CD8-positive, alpha-beta memory T cell (primary cell): ENCODE data around the gene EML3. TPM values are rescaled to one million over a fixed set of nuclear protein-coding genes. Genes with fewer than 3 reads are reported as not detected.
"Not testable (repeated sequence)": the region's sequence is repeated elsewhere in the genome, so short reads cannot be mapped to it uniquely, and the experiment has no call there.

Experiments
- CTCF ChIA-PET: fragments of 350-600 bp; sonication (Branson Sonifier 250); formaldehyde crosslinking; loops from one replicate; lab custom pipeline; 2021; ENCODE audit warnings: antibody characterized with exemption; lab: Charles Lee
- POLR2A ChIA-PET: fragments of 350-600 bp; sonication (Branson Sonifier 250); formaldehyde crosslinking; loops from one replicate; lab custom pipeline; 2021; ENCODE audit warnings: antibody characterized with exemption; lab: Charles Lee
- DNase-seq, 5 donors: peaks; one replicate each; pipeline versions ENCODE4 v3.0.0 to v3.0.0-alpha.2; 2020 to 2022; ENCODE audit warnings: mixed read lengths in 1 of 5
- H3K27ac ChIP-seq: one replicate; pipeline ENCODE4 v1.7.0; 2013; ENCODE audit warnings: low read depth, mild to moderate bottlenecking, low read length, moderate library complexity
- H3K27me3 ChIP-seq: 2 replicates; pipeline ENCODE4 v1.7.0; 2013; ENCODE audit warnings: low read length, mild to moderate bottlenecking; ENCODE audit not compliant: insufficient read depth, poor library complexity, severe bottlenecking
- H3K36me3 ChIP-seq: 2 replicates; pipeline ENCODE4 v1.7.0; 2013; ENCODE audit warnings: mild to moderate bottlenecking, low read length, moderate library complexity; ENCODE audit not compliant: insufficient read depth
- H3K4me1 ChIP-seq: 2 replicates; pipeline ENCODE4 v1.7.0; 2013; ENCODE audit warnings: mild to moderate bottlenecking, low read length, moderate library complexity; ENCODE audit not compliant: insufficient read depth
- H3K4me3 ChIP-seq: 2 replicates; pipeline ENCODE4 v1.7.0; 2013; ENCODE audit warnings: mild to moderate bottlenecking, low read length
- H3K9me3 ChIP-seq: 2 replicates; pipeline ENCODE4 v1.7.0; 2013; ENCODE audit warnings: mild to moderate bottlenecking, low read length
- H3K27ac Mint-ChIP-seq, 8 donors: one replicate each; pipeline ENCODE4 v1.8.0; 2020 to 2021; ENCODE audit warnings: mixed read lengths in 8 of 8, mild to moderate bottlenecking in 6 of 8, inconsistent platforms in 3 of 8, moderate library complexity in 3 of 8
- H3K27me3 Mint-ChIP-seq, 2 donors: one replicate each; pipeline ENCODE4 v1.8.0; 2020 to 2021; ENCODE audit warnings: mixed read lengths in 2 of 2, mild to moderate bottlenecking in 1 of 2, moderate library complexity in 1 of 2
- H3K36me3 Mint-ChIP-seq, 3 donors: one replicate each; pipeline ENCODE4 v1.8.0; 2020 to 2021; ENCODE audit warnings: mixed read lengths in 3 of 3, inconsistent platforms in 1 of 3, mild to moderate bottlenecking in 1 of 3
- H3K4me1 Mint-ChIP-seq, 3 donors: one replicate each; pipeline ENCODE4 v1.8.0; 2020 to 2021; ENCODE audit warnings: mixed read lengths in 3 of 3, inconsistent platforms in 1 of 3, mild to moderate bottlenecking in 1 of 3
- H3K4me3 Mint-ChIP-seq, 7 donors: one replicate each; pipeline ENCODE4 v1.8.0; 2020 to 2021; ENCODE audit warnings: mixed read lengths in 7 of 7, mild to moderate bottlenecking in 6 of 7, moderate library complexity in 4 of 7, inconsistent platforms in 2 of 7
- H3K9me3 Mint-ChIP-seq, 5 donors: one replicate each; pipeline ENCODE4 v1.8.0; 2020 to 2022; ENCODE audit warnings: mixed read lengths in 5 of 5, mild to moderate bottlenecking in 3 of 5, moderate library complexity in 2 of 5, inconsistent platforms in 1 of 5
- polyA plus RNA-seq: library from polyadenylated mRNA; unstranded; fragments of 300-500 nt; fragmentation: Illumina TruSeq; gene quantifications from one replicate; pipeline ENCODE4 v1.2.3, GENCODE V29; 2021
- total RNA-seq, 2 experiments: library from RNA; stranded (reverse); gene quantifications; one replicate each; pipeline ENCODE4 v1.2.3, GENCODE V29; 2021

Gene EML3
- total and polyA plus RNA-seq, 3 experiments from 2014 or later: 22.9 to 134 (median 133) TPM

GRCh38 chr11:62560566-62561103 is 51.9 kb downstream of the EML3 start:
- peak; percentile 67 to 87 (median 70) for DNase-seq
- no peaks in the 10 kb centered on the region for H3K27me3 ChIP-seq
- H3K27me3 Mint-ChIP-seq: peaks cover 0 to 2% of the 10 kb centered on the region in 2 donors
- no peak overlapping the region for H3K4me3 ChIP-seq
- POLR2A ChIA-PET: interaction anchor here (11.9 kb wide), 1 partner anchor 18 kb away, joined by 193 read pairs; the partner anchor contains the start of gene AHNAK
- H3K36me3 Mint-ChIP-seq: peaks cover 7 to 55% (median 10%) of the 10 kb centered on the region in 3 donors
- peaks cover 25% of the 10 kb centered on the region for H3K36me3 ChIP-seq
- peaks cover 53 to 67% (median 64%) of the 10 kb centered on the region in 3 donors for H3K4me1 Mint-ChIP-seq
- H3K27ac ChIP-seq: no peak overlapping the region
- no peaks in the 10 kb centered on the region for H3K9me3 Mint-ChIP-seq
- CTCF ChIA-PET: interaction anchor here (0.7 to 6.7 kb wide), 24 partner anchors 9 to 193 kb away, joined by 3 to 203 read pairs (median 4); partner anchors contain the start of genes AHNAK, EEF1G, EML3 and ROM1
- peak overlapping the region in 2 of 7 donors; percentile 49 to 86 for H3K4me3 Mint-ChIP-seq
- no peaks in the 10 kb centered on the region for H3K9me3 ChIP-seq
- H3K27ac Mint-ChIP-seq: peak overlapping the region in 7 of 8 donors; percentile 1 to 100 (median 97)
- H3K4me1 ChIP-seq: peaks cover 53% of the 10 kb centered on the region

- H3K9me3 ChIP-seq, H3K27ac ChIP-seq, H3K4me3 ChIP-seq, H3K27me3 ChIP-seq, DNase-seq, H3K27me3 Mint-ChIP-seq, H3K9me3 Mint-ChIP-seq: not testable (repeated sequence)
- H3K4me1 Mint-ChIP-seq: peaks cover 61 to 74% (median 71%) of the 10 kb centered on the region in 3 donors
- peaks cover 63% of the 10 kb centered on the region for H3K4me1 ChIP-seq
- peaks cover 23% of the 10 kb centered on the region for H3K36me3 ChIP-seq
- peak overlapping the region; percentile 10 to 78 (median 31) for H3K4me3 Mint-ChIP-seq
- H3K27ac Mint-ChIP-seq: peak overlapping the region; percentile 72 to 100 (median 98)
- peaks cover 5 to 46% (median 7%) of the 10 kb centered on the region in 3 donors for H3K36me3 Mint-ChIP-seq
- CTCF ChIA-PET: interaction anchor here (0.9 to 6.7 kb wide), 12 partner anchors 8 to 170 kb away, joined by 3 to 203 read pairs (median 14); partner anchors contain the start of genes AHNAK and EEF1G
- POLR2A ChIA-PET: interaction anchor here (0.7 to 11.9 kb wide), 2 partner anchors 17 to 86 kb away, joined by 3 to 193 read pairs; partner anchors contain the start of gene AHNAK
Measured at GRCh38 chr11:62559626-62560025, 52.9 kb downstream of the EML3 start.

GRCh38 chr11:62559204-62559603 is 53.4 kb downstream of the EML3 start:
- DNase-seq: no peak
- ChIA-PET CTCF (interaction anchor here (0.9 to 6.7 kb wide), 10 partner anchors 8 to 164 kb away, joined by 3 to 203 read pairs (median 19); partner anchors contain the start of genes AHNAK and EEF1G), POLR2A (interaction anchor here (0.6 to 11.9 kb wide), 2 partner anchors 17 to 177 kb away, joined by 6 to 193 read pairs; partner anchors contain the start of gene AHNAK)
- no peaks in the 10 kb centered on the region for H3K9me3 Mint-ChIP-seq
- Histone ChIP-seq H3K4me3 (no peak overlapping the region), H3K4me1 (peaks cover 67% of the 10 kb centered on the region), H3K27ac (no peak overlapping the region), H3K9me3 (no peaks in the 10 kb centered on the region), H3K36me3 (peaks cover 23% of the 10 kb centered on the region), H3K27me3 (no peaks in the 10 kb centered on the region)
- H3K27ac Mint-ChIP-seq: peak overlapping the region; percentile 57 to 100 (median 98)
- peaks cover 65 to 78% (median 75%) of the 10 kb centered on the region in 3 donors for H3K4me1 Mint-ChIP-seq
- peaks cover 0 to 2% of the 10 kb centered on the region in 2 donors for H3K27me3 Mint-ChIP-seq
- peak overlapping the region; percentile 27 to 79 (median 46) for H3K4me3 Mint-ChIP-seq
- peaks cover 5 to 46% (median 7%) of the 10 kb centered on the region in 3 donors for H3K36me3 Mint-ChIP-seq

- no peak for DNase-seq
- peaks cover 19% of the 10 kb centered on the region for H3K36me3 ChIP-seq
- H3K4me1 ChIP-seq: peaks cover 73% of the 10 kb centered on the region
- Mint-ChIP-seq H3K9me3 (no peaks in the 10 kb centered on the region), H3K4me1 (peaks cover 70 to 80% (median 78%) of the 10 kb centered on the region in 3 donors), H3K36me3 (peaks cover 5 to 42% (median 7%) of the 10 kb centered on the region in 3 donors), H3K4me3 (peak overlapping the region in 3 of 7 donors; percentile 83 to 95 (median 84)), H3K27me3 (peaks cover 0 to 2% of the 10 kb centered on the region in 2 donors), H3K27ac (peak overlapping the region; percentile 97 to 100 (median 99))
- H3K9me3 ChIP-seq: no peaks in the 10 kb centered on the region
- H3K27me3 ChIP-seq: no peaks in the 10 kb centered on the region
- peak overlapping the region; percentile 95 for H3K27ac ChIP-seq
- POLR2A ChIA-PET: interaction anchor here (0.6 to 11.9 kb wide), 3 partner anchors 16 to 176 kb away, joined by 6 to 193 read pairs (median 18); partner anchors contain the start of genes AHNAK and TUT1
- CTCF ChIA-PET: interaction anchor here (0.9 to 6.7 kb wide), 10 partner anchors 8 to 163 kb away, joined by 3 to 203 read pairs (median 8); partner anchors contain the start of genes AHNAK and EEF1G
- no peak overlapping the region for H3K4me3 ChIP-seq
Measured at GRCh38 chr11:62558669-62559068, 53.9 kb downstream of the EML3 start.

- CTCF ChIA-PET: interaction anchor here (0.7 to 6.7 kb wide), 15 partner anchors 10 to 324 kb away, joined by 3 to 203 read pairs (median 5); partner anchors contain the start of genes AHNAK, EEF1G, MTA2 and POLR2G
Measured at GRCh38 chr11:62556875-62557631, 55.5 kb downstream of the EML3 start.

GRCh38 chr11:62556108-62556874 is 56.3 kb downstream of the EML3 start:
- H3K9me3 ChIP-seq: no peaks in the 10 kb centered on the region
- CTCF ChIA-PET: interaction anchor here (1.3 to 6.7 kb wide), 15 partner anchors 9 to 206 kb away, joined by 3 to 203 read pairs (median 5); partner anchors contain the start of genes AHNAK, MTA2, POLR2G and TUT1
- peaks cover 5 to 25% (median 6%) of the 10 kb centered on the region in 3 donors for H3K36me3 Mint-ChIP-seq
- POLR2A ChIA-PET: interaction anchor here (0.6 to 11.9 kb wide), 15 partner anchors 14 to 325 kb away, joined by 3 to 193 read pairs (median 5); partner anchors contain the start of genes AHNAK, C11orf98, CSKMT and EEF1G
- H3K4me1 ChIP-seq: peaks cover 96% of the 10 kb centered on the region
- H3K27ac ChIP-seq: peak overlapping the region; percentile 95
- peak; percentile 74 to 95 (median 83) for DNase-seq
- peak overlapping the region; percentile 80 to 95 (median 85) for H3K4me3 Mint-ChIP-seq
- peaks cover 16% of the 10 kb centered on the region for H3K36me3 ChIP-seq
- no peaks in the 10 kb centered on the region for H3K27me3 ChIP-seq
- peak overlapping the region; percentile 70 for H3K4me3 ChIP-seq
- peaks cover 0 to 3% (median 0%) of the 10 kb centered on the region in 5 donors for H3K9me3 Mint-ChIP-seq
- H3K4me1 Mint-ChIP-seq: peaks cover 91 to 97% (median 95%) of the 10 kb centered on the region in 3 donors
- H3K27me3 Mint-ChIP-seq: peaks cover 0 to 5% of the 10 kb centered on the region in 2 donors
- H3K27ac Mint-ChIP-seq: peak overlapping the region; percentile 97 to 100 (median 99)

More at GRCh38 chr11:62556875-62557631, 55.5 kb downstream of the EML3 start:
- Histone ChIP-seq H3K27me3 (no peaks in the 10 kb centered on the region), H3K36me3 (peaks cover 16% of the 10 kb centered on the region), H3K9me3 (no peaks in the 10 kb centered on the region), H3K4me1 (peaks cover 89% of the 10 kb centered on the region), H3K4me3 (peak overlapping the region; percentile 70), H3K27ac (peak overlapping the region; percentile 95)
- H3K27ac Mint-ChIP-seq: peak overlapping the region; percentile 97 to 100 (median 99)
- POLR2A ChIA-PET: interaction anchor here (0.6 to 11.9 kb wide), 15 partner anchors 10 to 298 kb away, joined by 3 to 193 read pairs (median 4); partner anchors contain the start of genes AHNAK, B3GAT3, C11orf98 and CSKMT
- H3K27me3 Mint-ChIP-seq: peaks cover 0 to 2% of the 10 kb centered on the region in 2 donors
- DNase-seq: peak in 2 of 5 donors; percentile 83
- H3K9me3 Mint-ChIP-seq: no peaks in the 10 kb centered on the region
- H3K4me3 Mint-ChIP-seq: peak overlapping the region; percentile 80 to 95 (median 85)
- H3K36me3 Mint-ChIP-seq: peaks cover 5 to 30% (median 7%) of the 10 kb centered on the region in 3 donors
- peaks cover 85 to 94% (median 92%) of the 10 kb centered on the region in 3 donors for H3K4me1 Mint-ChIP-seq
